ENCODE measurements around the gene FNDC3B. TPM values are rescaled to one million over a fixed set of nuclear protein-coding genes. Genes with fewer than 3 reads are reported as not detected.

FNDC3B gene
- total and polyA plus RNA-seq, 2 of the 8 experiments (the other 6 are each of a cell fraction or from before 2014, with no cell fraction given), result 14.1 to 44.4 TPM

GRCh38 chr3:172087602-172088580 is 48.5 kb downstream of the FNDC3B start (continued):
- TF ChIP-seq NANOG (IDR thresholded peaks at IDR 0.05; ENCODE audit: insufficient read depth, low read depth, low read length, poor library complexity, severe bottlenecking) (no peak), YY1 (IDR thresholded peaks at IDR 0.05; ENCODE audit: low read depth, low read length) (no peak), SP1 (IDR thresholded peaks at IDR 0.05; ENCODE audit: low read depth, low read length) (no peak)
